ENCODE data around the gene TCEAL4. TPM values are rescaled to one million over a fixed set of nuclear protein-coding genes. Genes with fewer than 3 reads are reported as not detected.

The TCEAL4 gene
- total and polyA plus RNA-seq, 2 of the 13 experiments (the other 11 are each of a cell fraction or from before 2014, with no cell fraction given) = 12.6 to 31.0 TPM

DNA sequence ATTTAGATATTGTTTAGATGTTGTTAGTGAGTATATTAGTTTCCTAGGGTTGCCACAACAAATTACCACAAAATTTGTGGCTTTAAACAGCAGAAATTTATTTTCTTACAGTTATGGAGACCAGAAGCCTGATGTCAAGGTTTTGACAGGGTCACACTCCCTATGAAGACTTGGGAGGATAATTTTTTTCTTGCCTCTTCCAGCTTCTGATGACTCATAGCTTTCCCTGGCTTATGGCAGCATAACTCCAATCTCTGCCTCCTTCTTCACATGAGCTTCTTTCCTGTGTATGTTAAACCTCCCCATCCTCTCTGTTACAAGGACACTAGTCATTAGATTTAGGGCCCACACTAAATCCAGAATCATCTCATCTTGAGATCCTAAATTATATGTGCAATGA, 45.2 kb upstream of the TCEAL4 start:
- DNase-seq (ENCODE audit: low spot score) (no peak), ATAC-seq (no peak), FAIRE-seq (no peak)
- H3K79me2 ChIP-seq (ENCODE audit: insufficient read depth, low read length) = no peaks in the 10 kb centered on the region
- POLR2A ChIA-PET = no interaction called here
- no peak overlapping the region for H3K4me2 ChIP-seq (ENCODE audit: low read depth, low read length)
- no peak overlapping the region for H3K27ac ChIP-seq (ENCODE audit: extremely low read length, insufficient read depth, low read length)
- H2AFZ ChIP-seq (ENCODE audit: low read length) = no peak overlapping the region
- H3K36me3 ChIP-seq (replicated peaks in 1 of 2; ENCODE audit: control insufficient read depth in 1 of 2, insufficient read depth in 2 of 2, low read length in 2 of 2) = no peaks in the 10 kb centered on the region
- in situ Hi-C loops (cut with HindIII; ENCODE audit: extremely low pct_ligation_motif_present, low pct_unique_long_range_greater_than_20kb) (loop anchor here (25.0 kb wide), 2 partner anchors 272 to 572 kb away; partner anchors contain the start of gene ZCCHC18), intact Hi-C loops (cut with micrococcal nuclease; ENCODE audit: unreplicated experiment) (no loop called here)
- no TSS peak for BruUV-seq (replicated peaks)
- no peaks in the 10 kb centered on the region for H3K27me3 ChIP-seq (ENCODE audit: control insufficient read depth in 1 of 2, insufficient read depth in 2 of 2, low read length in 2 of 2)
- no peaks in the 10 kb centered on the region for H3K9me3 ChIP-seq (ENCODE audit: low read length)
- no peak overlapping the region for H3K4me3 ChIP-seq (replicated peaks in 1 of 3; ENCODE audit: insufficient read depth in 1 of 3, low read depth in 2 of 3, low read length in 3 of 3)
- H4K20me1 ChIP-seq (ENCODE audit: insufficient read depth, low read length) = no peaks in the 10 kb centered on the region
- TF ChIP-seq NFIC (IDR thresholded peaks at IDR 0.05; ENCODE audit: low read length) (no peak), ZNF546 (CRISPR knock-in tag; conservative IDR thresholded peaks at IDR 0.05) (no peak), MED8 (CRISPR knock-in tag; IDR thresholded peaks at IDR 0.05; ENCODE audit: insufficient replicate concordance) (no peak), ELF1 (CRISPR knock-in tag; IDR thresholded peaks at IDR 0.05) (no peak), ZNF598 (CRISPR knock-in tag; IDR thresholded peaks at IDR 0.05; ENCODE audit: borderline replicate concordance) (no peak), ZNF460 (CRISPR knock-in tag; IDR thresholded peaks at IDR 0.05; ENCODE audit: borderline replicate concordance) (no peak), CEBPB (IDR thresholded peaks at IDR 0.05; ENCODE audit: borderline replicate concordance, low read depth, low read length) (no peak), ZNF484 (CRISPR knock-in tag; IDR thresholded peaks at IDR 0.05; ENCODE audit: borderline replicate concordance, low read depth) (no peak), ZNF724P (CRISPR knock-in tag; IDR thresholded peaks at IDR 0.05; ENCODE audit: borderline replicate concordance) (no peak), DR1 (CRISPR knock-in tag; IDR thresholded peaks at IDR 0.05) (no peak)
- TF ChIP-seq, protein P1, sequence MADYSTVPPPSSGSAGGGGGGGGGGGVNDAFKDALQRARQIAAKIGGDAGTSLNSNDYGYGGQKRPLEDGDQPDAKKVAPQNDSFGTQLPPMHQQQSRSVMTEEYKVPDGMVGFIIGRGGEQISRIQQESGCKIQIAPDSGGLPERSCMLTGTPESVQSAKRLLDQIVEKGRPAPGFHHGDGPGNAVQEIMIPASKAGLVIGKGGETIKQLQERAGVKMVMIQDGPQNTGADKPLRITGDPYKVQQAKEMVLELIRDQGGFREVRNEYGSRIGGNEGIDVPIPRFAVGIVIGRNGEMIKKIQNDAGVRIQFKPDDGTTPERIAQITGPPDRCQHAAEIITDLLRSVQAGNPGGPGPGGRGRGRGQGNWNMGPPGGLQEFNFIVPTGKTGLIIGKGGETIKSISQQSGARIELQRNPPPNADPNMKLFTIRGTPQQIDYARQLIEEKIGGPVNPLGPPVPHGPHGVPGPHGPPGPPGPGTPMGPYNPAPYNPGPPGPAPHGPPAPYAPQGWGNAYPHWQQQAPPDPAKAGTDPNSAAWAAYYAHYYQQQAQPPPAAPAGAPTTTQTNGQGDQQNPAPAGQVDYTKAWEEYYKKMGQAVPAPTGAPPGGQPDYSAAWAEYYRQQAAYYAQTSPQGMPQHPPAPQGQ (CRISPR knock-in tag; IDR thresholded peaks at IDR 0.05; ENCODE audit: borderline replicate concordance) = no peak
- TF ChIP-seq, protein P2, sequence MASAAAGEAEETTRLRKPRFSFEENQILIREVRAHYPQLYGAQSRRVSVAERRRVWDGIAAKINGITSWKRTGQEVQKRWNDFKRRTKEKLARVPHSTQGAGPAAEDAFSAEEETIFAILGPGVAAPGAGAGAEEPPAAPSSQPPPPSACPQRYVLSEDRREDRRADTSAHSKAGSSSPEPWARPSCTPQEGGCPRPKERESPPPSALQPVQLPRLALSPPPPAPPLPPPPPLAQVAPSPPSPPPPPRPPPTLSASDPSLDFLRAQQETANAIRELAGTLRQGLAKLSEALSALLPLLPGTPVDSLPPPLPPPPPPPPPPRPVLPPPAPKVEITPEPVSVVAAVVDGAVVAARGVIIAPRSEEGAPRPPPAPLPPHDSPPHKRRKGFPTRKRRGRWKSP (CRISPR knock-in tag; IDR thresholded peaks at IDR 0.05) = no peak
- no peak overlapping the region for H3K9ac ChIP-seq (ENCODE audit: insufficient read depth, low read depth, low read length)
- H3K4me1 ChIP-seq (ENCODE audit: insufficient read depth, low read length) = no peaks in the 10 kb centered on the region
- CTCF ChIA-PET (ENCODE audit: low intra/inter-chr PET ratio, low total read pairs) = no interaction called here

Data from HepG2 (cell line).